CD4-positive, alpha-beta T cell treated with Interleukin-2 at 100 ng/mL for 4 hours (primary cell): ENCODE data around the gene POLD3.
"Not testable (repeated sequence)": the region's sequence is repeated elsewhere in the genome, so short reads cannot be mapped to it uniquely, and the experiment has no call there.

Experiments used
- DNase-seq: peaks from one replicate; pipeline ENCODE4 v3.0.0-alpha.2; 2020; ENCODE audit warnings: low spot score

POLD3 gene

GRCh38 chr11:74583024-74583624 lies 9.3 kb upstream of the POLD3 start:
- no peak for DNase-seq

- DNase-seq = not testable (repeated sequence)
These were observed 1.9 kb upstream of the POLD3 start for GRCh38 chr11:74590492-74590891.

- no peak for DNase-seq
These were observed 330 bp upstream of the POLD3 start for GRCh38 chr11:74592063-74592440.

GRCh38 chr11:74593463-74593862 lies 1.1 kb downstream of the POLD3 start:
- DNase-seq = no peak

- DNase-seq = no peak
These were observed 10.5 kb downstream of the POLD3 start for GRCh38 chr11:74602637-74603556.

GRCh38 chr11:74603845-74604244 lies 11.5 kb downstream of the POLD3 start:
- DNase-seq = no peak

GRCh38 chr11:74604311-74604710 lies 11.9 kb downstream of the POLD3 start:
- DNase-seq = no peak

- no peak for DNase-seq
These were observed 13.0 kb downstream of the POLD3 start for GRCh38 chr11:74605403-74605802.

GRCh38 chr11:74608431-74608830 lies 16.0 kb downstream of the POLD3 start:
- DNase-seq = no peak

- no peak for DNase-seq
These were observed 19.0 kb downstream of the POLD3 start for GRCh38 chr11:74611369-74611861.

- no peak for DNase-seq
These were observed 20.5 kb downstream of the POLD3 start for GRCh38 chr11:74612877-74613276.

GRCh38 chr11:74615311-74615710 lies 22.9 kb downstream of the POLD3 start:
- DNase-seq = no peak

- no peak for DNase-seq
These were observed 23.6 kb downstream of the POLD3 start for GRCh38 chr11:74615988-74616387.

GRCh38 chr11:74620531-74620930 lies 28.1 kb downstream of the POLD3 start:
- no peak for DNase-seq

GRCh38 chr11:74626130-74626529 lies 33.7 kb downstream of the POLD3 start:
- no peak for DNase-seq

GRCh38 chr11:74626604-74627003 lies 34.2 kb downstream of the POLD3 start:
- DNase-seq = no peak

- DNase-seq = no peak
These were observed 35.0 kb downstream of the POLD3 start for GRCh38 chr11:74627381-74627780.

- DNase-seq = no peak
These were observed 37.7 kb downstream of the POLD3 start for GRCh38 chr11:74630043-74630442.

- DNase-seq = no peak
These were observed 41.3 kb downstream of the POLD3 start for GRCh38 chr11:74633406-74634393.

GRCh38 chr11:74634537-74634936 lies 42.2 kb downstream of the POLD3 start:
- DNase-seq = no peak

- DNase-seq = no peak
These were observed 44.3 kb downstream of the POLD3 start for GRCh38 chr11:74636630-74637184.

GRCh38 chr11:74637700-74638099 lies 45.3 kb downstream of the POLD3 start:
- DNase-seq = no peak
